Activated B cell treated with CpG ODN at 0.5 μM for 24 hours (primary cell): ENCODE results near the gene SCN4B. TPM values are rescaled to one million over a fixed set of nuclear protein-coding genes. Genes with fewer than 3 reads are reported as not detected.
A peak's percentile ranks its signal among the peaks of the same experiment; 100 is the strongest.
"Not testable (repeated sequence)": the region's sequence is repeated elsewhere in the genome, so short reads cannot be mapped to it uniquely, and the experiment has no call there.

Experiments
- ATAC-seq: fragments of 200-7000 bp; cut with Tn5 transposase; one replicate; pipeline ENCODE4 v1.10.0; 2021; ENCODE audit warnings: low read depth, mild to moderate bottlenecking, moderate library complexity
- CTCF ChIA-PET: fragments of 350-600 bp; sonication (Branson Sonifier 250); formaldehyde crosslinking; loops from one replicate; lab custom pipeline; 2021; ENCODE audit warnings: antibody characterized with exemption; lab: Charles Lee
- POLR2A ChIA-PET: fragments of 350-600 bp; sonication (Branson Sonifier 250); formaldehyde crosslinking; loops from one replicate; lab custom pipeline; 2021; ENCODE audit warnings: antibody characterized with exemption; lab: Charles Lee
- DNase-seq: peaks from one replicate; pipeline ENCODE4 v3.0.0; 2022
- H3K27ac Mint-ChIP-seq: one replicate; pipeline ENCODE4 v1.8.0; 2020; ENCODE audit warnings: mixed read lengths
- H3K27me3 Mint-ChIP-seq: one replicate; pipeline ENCODE4 v1.8.0; 2021; ENCODE audit warnings: mixed read lengths
- H3K36me3 Mint-ChIP-seq: one replicate; pipeline ENCODE4 v1.8.0; 2021; ENCODE audit warnings: low read depth, mixed read lengths
- H3K4me1 Mint-ChIP-seq: one replicate; pipeline ENCODE4 v1.8.0; 2021; ENCODE audit warnings: mixed read lengths
- H3K4me3 Mint-ChIP-seq: one replicate; pipeline ENCODE4 v1.8.0; 2020; ENCODE audit warnings: mild to moderate bottlenecking, mixed read lengths
- H3K9me3 Mint-ChIP-seq: one replicate; pipeline ENCODE4 v1.8.0; 2020; ENCODE audit warnings: mixed read lengths
- intact Hi-C: fragments of 100-400 bp; cut with micrococcal nuclease; formaldehyde crosslinking; loops from one replicate; pipeline ENCODE4 v1.15.1; 2024
- total RNA-seq: library from RNA; stranded (reverse); gene quantifications from 2 replicates; pipeline ENCODE4 v1.2.3, GENCODE V29; 2022
- TF ChIP-seq, protein P1 (sequence below): fragments of 200-600 bp; IDR thresholded peaks from one replicate; pipeline ENCODE4 v1.8.0; 2022; ENCODE audit warnings: antibody characterized with exemption, mild to moderate bottlenecking

The SCN4B gene
- total RNA-seq, 1 donor from 2014 or later, result not detected

DNA sequence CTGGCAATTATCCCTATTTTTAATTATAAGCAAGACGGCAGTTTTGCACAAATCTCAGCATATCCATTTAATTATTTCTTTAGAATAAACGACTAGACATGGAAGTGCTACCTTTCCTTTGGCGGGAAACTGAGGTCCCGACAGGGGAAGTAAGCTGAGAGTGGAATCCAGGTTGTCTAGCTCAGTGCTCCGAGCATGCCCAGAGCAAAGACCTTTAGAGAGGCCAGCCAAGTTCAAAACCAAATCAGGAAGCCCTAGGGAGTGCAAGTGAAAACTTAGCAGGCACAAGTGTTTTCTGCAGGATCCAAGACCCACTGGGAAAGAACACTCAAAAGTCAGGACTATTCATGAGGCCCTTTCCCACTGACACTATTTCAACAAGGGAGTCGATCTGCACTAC is 46.5 kb upstream of the SCN4B start:
- no peak overlapping the region for H3K27ac Mint-ChIP-seq

DNA sequence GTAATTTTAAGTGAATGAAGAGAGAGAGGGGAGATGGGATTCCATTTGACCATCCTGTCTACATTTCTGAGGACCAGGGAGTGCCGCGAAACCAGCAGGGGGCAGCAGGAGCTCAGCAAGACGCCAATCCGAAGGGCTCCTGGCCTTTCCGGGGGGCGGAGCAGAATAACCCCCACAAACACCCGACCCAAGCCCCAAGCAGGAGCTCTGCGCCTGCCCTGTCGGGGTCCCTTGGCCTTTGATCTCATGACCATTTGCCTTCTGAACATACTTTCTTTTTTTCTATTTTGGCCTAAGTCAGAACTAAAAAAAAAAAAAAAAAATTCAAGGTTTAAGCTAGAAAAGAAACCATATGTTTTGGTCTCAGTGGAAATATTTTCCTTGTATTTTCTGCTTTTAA is 45.7 kb upstream of the SCN4B start:
- no peak overlapping the region for H3K27ac Mint-ChIP-seq
- ATAC-seq (peak; percentile 90), DNase-seq (peak; percentile 70)
- TF ChIP-seq, protein P1, sequence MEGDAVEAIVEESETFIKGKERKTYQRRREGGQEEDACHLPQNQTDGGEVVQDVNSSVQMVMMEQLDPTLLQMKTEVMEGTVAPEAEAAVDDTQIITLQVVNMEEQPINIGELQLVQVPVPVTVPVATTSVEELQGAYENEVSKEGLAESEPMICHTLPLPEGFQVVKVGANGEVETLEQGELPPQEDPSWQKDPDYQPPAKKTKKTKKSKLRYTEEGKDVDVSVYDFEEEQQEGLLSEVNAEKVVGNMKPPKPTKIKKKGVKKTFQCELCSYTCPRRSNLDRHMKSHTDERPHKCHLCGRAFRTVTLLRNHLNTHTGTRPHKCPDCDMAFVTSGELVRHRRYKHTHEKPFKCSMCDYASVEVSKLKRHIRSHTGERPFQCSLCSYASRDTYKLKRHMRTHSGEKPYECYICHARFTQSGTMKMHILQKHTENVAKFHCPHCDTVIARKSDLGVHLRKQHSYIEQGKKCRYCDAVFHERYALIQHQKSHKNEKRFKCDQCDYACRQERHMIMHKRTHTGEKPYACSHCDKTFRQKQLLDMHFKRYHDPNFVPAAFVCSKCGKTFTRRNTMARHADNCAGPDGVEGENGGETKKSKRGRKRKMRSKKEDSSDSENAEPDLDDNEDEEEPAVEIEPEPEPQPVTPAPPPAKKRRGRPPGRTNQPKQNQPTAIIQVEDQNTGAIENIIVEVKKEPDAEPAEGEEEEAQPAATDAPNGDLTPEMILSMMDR, result peak; percentile 65
- H3K36me3 Mint-ChIP-seq, result no peaks in the 10 kb centered on the region
- peaks cover 2% of the 10 kb centered on the region for H3K27me3 Mint-ChIP-seq
- peaks cover 2% of the 10 kb centered on the region for H3K4me1 Mint-ChIP-seq
- POLR2A ChIA-PET, result interaction anchor here (0.6 to 1.1 kb wide), 7 partner anchors 13 to 120 kb away, joined by 3 to 6 read pairs (median 3); partner anchors contain the start of gene MPZL3
- peak overlapping the region; percentile 21 for H3K4me3 Mint-ChIP-seq
- intact Hi-C loops, result loop anchor here (1.0 to 5.0 kb wide), 6 partner anchors 53 to 369 kb away; partner anchors contain the start of genes IFT46 and MPZL2
- H3K9me3 Mint-ChIP-seq, result no peaks in the 10 kb centered on the region
- CTCF ChIA-PET, result interaction anchor here (0.6 to 3.3 kb wide), 50 partner anchors 10 to 317 kb away, joined by 3 to 54 read pairs (median 4); partner anchors contain the start of genes ATP5MG, CD3D, CD3G and JAML

More for the DNA sequence above, 46.5 kb upstream of the SCN4B start:
- CTCF ChIA-PET, result interaction anchor here (0.6 to 3.3 kb wide), 35 partner anchors 9 to 318 kb away, joined by 3 to 54 read pairs (median 5); partner anchors contain the start of genes ATP5MG, CD3D, JAML and MPZL2
- POLR2A ChIA-PET, result interaction anchor here (0.6 to 1.1 kb wide), 6 partner anchors 12 to 119 kb away, joined by 3 to 6 read pairs (median 4); partner anchors contain the start of gene MPZL3
- ATAC-seq (no peak), DNase-seq (no peak)
- Mint-ChIP-seq H3K4me3 (no peak overlapping the region), H3K27me3 (peaks cover 2% of the 10 kb centered on the region), H3K9me3 (no peaks in the 10 kb centered on the region), H3K4me1 (peaks cover 2% of the 10 kb centered on the region), H3K36me3 (no peaks in the 10 kb centered on the region)
- TF ChIP-seq, protein P1, result no peak
- intact Hi-C loops, result loop anchor here (2.0 to 5.0 kb wide), 2 partner anchors 66 to 368 kb away; partner anchors contain the start of genes IFT46 and MPZL2

DNA sequence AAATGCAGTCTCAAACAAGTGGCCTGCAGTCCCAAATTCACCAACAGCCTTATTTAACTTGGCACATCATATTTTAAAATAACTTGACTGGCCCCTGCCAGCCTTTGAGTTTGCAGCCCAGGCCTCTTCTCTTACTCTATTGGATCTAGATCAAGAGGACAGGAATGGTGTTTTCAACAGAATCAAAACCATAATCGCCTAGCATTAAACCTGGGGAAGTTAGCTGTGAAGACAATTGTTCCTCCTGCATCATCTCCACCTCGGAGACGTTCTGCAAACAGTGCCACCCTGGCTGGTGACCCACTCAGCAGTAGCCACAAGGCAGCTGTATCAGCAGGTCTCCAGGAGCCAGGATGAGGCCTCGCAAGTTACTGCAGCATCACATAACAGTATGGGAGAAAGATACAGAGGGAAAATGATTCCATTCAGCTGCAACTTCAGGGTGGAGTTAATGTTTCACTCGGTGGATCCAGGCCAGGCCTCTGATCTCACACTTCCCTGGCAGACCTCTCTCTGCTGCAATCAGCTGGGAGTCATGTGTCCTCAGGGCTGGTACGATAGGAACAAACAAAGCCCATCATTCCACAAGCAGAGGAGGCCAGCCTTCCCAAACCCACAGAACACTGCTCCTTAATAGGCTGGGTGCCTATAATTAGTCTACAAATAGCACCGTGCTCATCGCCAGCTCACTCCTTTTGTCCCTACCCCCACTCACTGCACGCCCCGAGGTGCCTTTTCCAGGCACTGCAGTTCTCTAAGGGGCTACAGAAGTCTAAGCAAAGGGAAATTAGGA is 42.4 kb upstream of the SCN4B start:
- DNase-seq (no peak), ATAC-seq (no peak)
- intact Hi-C loops, result loop anchor here (5.0 kb wide), 1 partner anchor 372 kb away; the partner anchor contains the start of gene IFT46
- H3K4me3 Mint-ChIP-seq, result no peak overlapping the region
- TF ChIP-seq, protein P1, result no peak
- H3K4me1 Mint-ChIP-seq, result peaks cover 2% of the 10 kb centered on the region
- CTCF ChIA-PET, result interaction anchor here (1.4 kb wide), 1 partner anchor 96 kb away, joined by 3 read pairs; no protein-coding TSS in a partner anchor
- peaks cover 11% of the 10 kb centered on the region for H3K9me3 Mint-ChIP-seq
- peaks cover 2% of the 10 kb centered on the region for H3K36me3 Mint-ChIP-seq
- POLR2A ChIA-PET, result no interaction called here
- H3K27me3 Mint-ChIP-seq, result peaks cover 10% of the 10 kb centered on the region
- no peak overlapping the region for H3K27ac Mint-ChIP-seq

DNA sequence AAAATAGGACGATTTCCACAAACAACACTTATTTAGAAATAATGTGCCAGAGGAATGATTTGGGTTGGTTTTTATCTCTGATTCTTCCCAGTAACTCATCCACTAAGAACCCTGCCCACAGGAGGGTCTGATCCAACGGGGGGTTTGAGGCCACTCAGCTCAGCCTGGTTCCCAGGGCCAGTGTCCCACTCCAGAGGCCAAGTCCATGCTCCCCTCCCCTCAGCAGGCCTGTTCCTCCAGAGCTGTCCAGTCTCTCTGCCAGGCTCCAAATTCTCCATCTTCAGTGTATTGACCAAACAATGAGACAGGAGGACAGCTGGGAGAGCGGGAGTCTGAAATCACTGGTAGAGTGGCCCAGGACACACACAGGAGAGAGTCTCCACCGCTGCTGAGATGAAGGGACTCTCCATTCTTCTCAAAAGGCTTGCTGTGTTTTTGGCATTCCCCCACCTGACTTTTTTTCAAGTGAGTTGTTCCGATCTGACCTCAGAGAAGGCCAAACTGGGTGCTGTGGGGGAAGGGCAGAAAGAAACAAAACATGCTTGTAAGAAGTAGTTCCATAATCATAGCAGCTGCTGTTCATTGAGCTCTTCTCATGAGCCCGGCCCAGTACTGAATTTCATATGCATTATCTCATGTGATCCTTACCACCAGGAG is 41.4 kb upstream of the SCN4B start:
- Mint-ChIP-seq H3K4me1 (peaks cover 2% of the 10 kb centered on the region), H3K9me3 (peaks cover 11% of the 10 kb centered on the region), H3K27me3 (peaks cover 12% of the 10 kb centered on the region), H3K4me3 (no peak overlapping the region), H3K27ac (no peak overlapping the region), H3K36me3 (peaks cover 2% of the 10 kb centered on the region)
- ChIA-PET POLR2A (no interaction called here), CTCF (no interaction called here)
- TF ChIP-seq, protein P1, result no peak
- DNase-seq (no peak), ATAC-seq (no peak)
- intact Hi-C loops, result no loop called here

DNA sequence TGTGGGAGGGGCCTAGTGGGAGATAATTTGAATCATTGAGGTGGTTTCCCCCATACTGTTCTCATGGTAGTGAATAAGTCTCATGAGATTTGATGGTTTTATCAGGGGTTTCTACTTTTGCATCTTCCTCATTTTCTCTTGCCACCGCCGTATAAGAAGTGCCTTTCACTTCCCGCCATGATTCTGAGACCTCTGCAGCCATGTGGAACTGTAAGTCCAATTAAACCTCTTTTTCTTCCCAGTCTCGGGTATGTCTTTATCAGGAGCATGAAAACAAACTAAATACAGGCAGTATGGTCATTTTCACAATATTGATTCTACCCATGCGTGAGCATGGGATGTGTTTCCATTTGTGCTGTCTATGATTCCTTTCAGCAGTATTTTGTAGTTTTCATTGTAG is 40.2 kb upstream of the SCN4B start:
- ATAC-seq, H3K27ac Mint-ChIP-seq, intact Hi-C loops, CTCF ChIA-PET, H3K4me1 Mint-ChIP-seq, POLR2A ChIA-PET, H3K36me3 Mint-ChIP-seq, H3K4me3 Mint-ChIP-seq, DNase-seq: not testable (repeated sequence)
- H3K27me3 Mint-ChIP-seq, result peaks cover 14% of the 10 kb centered on the region
- peaks cover 11% of the 10 kb centered on the region for H3K9me3 Mint-ChIP-seq

DNA sequence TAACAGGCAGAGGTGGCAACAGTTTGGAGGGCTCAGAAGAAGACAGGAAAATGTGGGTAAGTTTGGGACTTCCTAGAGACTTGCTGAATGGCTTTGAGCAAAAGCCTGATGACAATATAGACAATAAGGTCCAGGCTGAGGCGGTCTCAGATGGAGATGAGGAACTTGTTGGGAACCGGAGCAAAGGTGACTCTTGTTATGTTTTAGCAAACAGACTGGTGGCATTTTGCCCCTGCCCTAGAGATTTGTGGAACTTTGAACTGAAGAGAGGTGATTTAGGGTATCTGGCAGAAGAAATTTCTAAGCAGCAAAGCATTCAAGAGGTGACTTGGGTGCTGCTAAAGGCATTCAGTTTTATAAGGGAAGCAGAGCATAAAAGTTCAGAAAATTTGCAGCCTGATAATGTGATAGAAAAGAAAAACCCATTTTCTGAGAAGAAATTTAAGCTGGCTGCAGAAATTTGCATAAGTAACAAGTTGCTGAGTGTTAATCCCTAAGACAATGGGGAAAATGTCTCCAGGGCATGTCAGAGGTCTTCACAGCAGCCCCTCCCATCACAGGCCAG is 38.4 kb upstream of the SCN4B start:
- CTCF ChIA-PET, DNase-seq, H3K36me3 Mint-ChIP-seq, H3K4me1 Mint-ChIP-seq, H3K27ac Mint-ChIP-seq, intact Hi-C loops, H3K4me3 Mint-ChIP-seq, ATAC-seq: not testable (repeated sequence)
- POLR2A ChIA-PET, result interaction anchor here (0.6 kb wide), 1 partner anchor 166 kb away, joined by 7 read pairs; no protein-coding TSS in a partner anchor
- Mint-ChIP-seq H3K9me3 (peaks cover 11% of the 10 kb centered on the region), H3K27me3 (peaks cover 21% of the 10 kb centered on the region)
